SK-N-SH (cell line): Measurements from ENCODE around the gene DZIP1.
A peak's percentile ranks its signal among the peaks of the same experiment; 100 is the strongest.

Experiments
- CHD2 ChIP-seq: fragments of 150-350 bp; IDR thresholded peaks from 2 replicates; pipeline ENCODE4 v1.6.1; 2018; ENCODE audit warnings: low read length; ENCODE audit not compliant: partially characterized antibody
- CTCF ChIP-seq: fragments of 200-600 bp; sonication (generic); IDR thresholded peaks from 2 replicates; pipeline ENCODE4 v1.6.1; 2017; ENCODE audit warnings: antibody characterized with exemption, mild to moderate bottlenecking, moderate library complexity
- ELF1 ChIP-seq: IDR thresholded peaks from 2 replicates; pipeline ENCODE4 v1.4.0; 2012
- EP300 ChIP-seq, 2 experiments: IDR thresholded peaks; 2 replicates each; pipeline versions ENCODE4 v1.4.0 to v1.6.1; 2012; ENCODE audit warnings: borderline replicate concordance in 1 of 2, low read depth in 1 of 2, low read length in 1 of 2
- MAX ChIP-seq: IDR thresholded peaks from 2 replicates; pipeline ENCODE4 v1.4.0; 2012; ENCODE audit warnings: low read depth
- MXI1 ChIP-seq: IDR thresholded peaks from 2 replicates; pipeline ENCODE4 v1.6.1; 2012; ENCODE audit warnings: mild to moderate bottlenecking, low read depth, low read length, improper control_type of control experiment
- NFIC ChIP-seq: IDR thresholded peaks from 2 replicates; pipeline ENCODE4 v1.4.0; 2012; ENCODE audit warnings: borderline replicate concordance
- POLR2AphosphoS5 ChIP-seq: IDR thresholded peaks from 2 replicates; pipeline ENCODE4 v1.6.1; 2012; ENCODE audit warnings: low read depth, low read length
- RAD21 ChIP-seq: IDR thresholded peaks from 2 replicates; pipeline ENCODE4 v1.6.1; 2012; ENCODE audit warnings: mild to moderate bottlenecking, low read length
- SIN3A ChIP-seq: IDR thresholded peaks from 2 replicates; pipeline ENCODE4 v1.6.1; 2012; ENCODE audit warnings: low read depth, mild to moderate bottlenecking, low read length, moderate library complexity, borderline replicate concordance
- SMC3 ChIP-seq: IDR thresholded peaks from 2 replicates; pipeline ENCODE4 v1.6.1; 2012; ENCODE audit warnings: low read depth, low read length, improper control_type of control experiment
- TAF1 ChIP-seq: IDR thresholded peaks from 2 replicates; pipeline ENCODE4 v1.6.1; 2012; ENCODE audit warnings: low read depth, mild to moderate bottlenecking, low read length, moderate library complexity, borderline replicate concordance
- TEAD4 ChIP-seq: IDR thresholded peaks from 2 replicates; pipeline ENCODE4 v1.4.0; 2012; ENCODE audit warnings: mild to moderate bottlenecking, borderline replicate concordance; ENCODE audit not compliant: insufficient read depth
- USF2 ChIP-seq: fragments of 150-350 bp; IDR thresholded peaks from 2 replicates; pipeline ENCODE4 v1.6.1; 2017; ENCODE audit warnings: antibody characterized with exemption, low read length, low read depth, borderline replicate concordance

GRCh38 chr13:95564091-95564490 is 80.4 kb downstream of the DZIP1 start:
- TF ChIP-seq CTCF, result peak; percentile 43
- TF ChIP-seq ELF1, result no peak
- TF ChIP-seq POLR2AphosphoS5, result no peak
- TF ChIP-seq EP300 (IDR thresholded peaks at IDR 0.05; ENCODE audit: borderline replicate concordance in 1 of 2, low read depth in 1 of 2, low read length in 1 of 2), result no peak
- no peak for TF ChIP-seq USF2
- no peak for TF ChIP-seq MAX
- TF ChIP-seq TEAD4, result no peak
- TF ChIP-seq CHD2, result no peak
- peak; percentile 18; the same call in 1 of the 2 replicates for TF ChIP-seq RAD21
- no peak for TF ChIP-seq SIN3A
- no peak for TF ChIP-seq TAF1
- TF ChIP-seq NFIC, result no peak
- no peak for TF ChIP-seq SMC3
- TF ChIP-seq MXI1, result no peak
